ENCODE results near the gene ADCY2. TPM values are rescaled to one million over a fixed set of nuclear protein-coding genes. Genes with fewer than 3 reads are reported as not detected.

Gene ADCY2
- total RNA-seq, 1 experiment from 2014 or later = 17.3 TPM

- DNase-seq = peak; percentile 73
- Histone ChIP-seq H3K36me3 (replicated peaks; ENCODE audit: control insufficient read depth, insufficient read depth, low read length) (peaks cover 9% of the 10 kb centered on the region), H3K4me3 (ENCODE audit: insufficient read depth, low read depth, low read length) (no peak overlapping the region), H3K27me3 (ENCODE audit: control insufficient read depth, insufficient read depth, low read length) (no peaks in the 10 kb centered on the region)
These were observed 366.3 kb downstream of the ADCY2 start for GRCh38 chr5:7762267-7762666.

- H3K36me3 ChIP-seq (replicated peaks; ENCODE audit: control insufficient read depth, insufficient read depth, low read length) = peaks cover 2% of the 10 kb centered on the region; the same call in 1 of the 2 replicates
- H3K4me3 ChIP-seq (ENCODE audit: insufficient read depth, low read depth, low read length) = no peak overlapping the region
- DNase-seq = no peak
- H3K27me3 ChIP-seq (ENCODE audit: control insufficient read depth, insufficient read depth, low read length) = no peaks in the 10 kb centered on the region
These were observed 367.7 kb downstream of the ADCY2 start for GRCh38 chr5:7763621-7764072.

GRCh38 chr5:7764452-7764851 lies 368.5 kb downstream of the ADCY2 start:
- DNase-seq = no peak
- Histone ChIP-seq H3K4me3 (ENCODE audit: insufficient read depth, low read depth, low read length) (no peak overlapping the region), H3K27me3 (ENCODE audit: control insufficient read depth, insufficient read depth, low read length) (no peaks in the 10 kb centered on the region), H3K36me3 (replicated peaks; ENCODE audit: control insufficient read depth, insufficient read depth, low read length) (peaks cover 1% of the 10 kb centered on the region; the same call in 1 of the 2 replicates)

GRCh38 chr5:7770436-7770835 lies 374.5 kb downstream of the ADCY2 start:
- no peak for DNase-seq
- peaks cover 12% of the 10 kb centered on the region for H3K36me3 ChIP-seq (replicated peaks; ENCODE audit: control insufficient read depth, insufficient read depth, low read length)
- H3K27me3 ChIP-seq (ENCODE audit: control insufficient read depth, insufficient read depth, low read length) = no peaks in the 10 kb centered on the region
- H3K4me3 ChIP-seq (ENCODE audit: insufficient read depth, low read depth, low read length) = no peak overlapping the region

- no peak for DNase-seq
- Histone ChIP-seq H3K27me3 (ENCODE audit: control insufficient read depth, insufficient read depth, low read length) (no peaks in the 10 kb centered on the region), H3K36me3 (replicated peaks; ENCODE audit: control insufficient read depth, insufficient read depth, low read length) (peaks cover 11% of the 10 kb centered on the region)
These were observed 376.2 kb downstream of the ADCY2 start for GRCh38 chr5:7772141-7772540.

GRCh38 chr5:7773178-7773577 lies 377.2 kb downstream of the ADCY2 start:
- H3K36me3 ChIP-seq (replicated peaks; ENCODE audit: control insufficient read depth, insufficient read depth, low read length) = peaks cover 14% of the 10 kb centered on the region
- no peak for DNase-seq
- H3K27me3 ChIP-seq (ENCODE audit: control insufficient read depth, insufficient read depth, low read length) = no peaks in the 10 kb centered on the region
- H3K4me3 ChIP-seq (ENCODE audit: insufficient read depth, low read depth, low read length) = no peak overlapping the region

More at GRCh38 chr5:7772141-7772540, 376.2 kb downstream of the ADCY2 start:
- H3K4me3 ChIP-seq (ENCODE audit: insufficient read depth, low read depth, low read length) = no peak overlapping the region

GRCh38 chr5:7776442-7776841 lies 380.5 kb downstream of the ADCY2 start:
- DNase-seq = no peak
- Histone ChIP-seq H3K36me3 (replicated peaks; ENCODE audit: control insufficient read depth, insufficient read depth, low read length) (peaks cover 14% of the 10 kb centered on the region), H3K4me3 (ENCODE audit: insufficient read depth, low read depth, low read length) (no peak overlapping the region), H3K27me3 (ENCODE audit: control insufficient read depth, insufficient read depth, low read length) (no peaks in the 10 kb centered on the region)

- no peak for DNase-seq
- no peak overlapping the region for H3K4me3 ChIP-seq (ENCODE audit: insufficient read depth, low read depth, low read length)
- H3K27me3 ChIP-seq (ENCODE audit: control insufficient read depth, insufficient read depth, low read length) = no peaks in the 10 kb centered on the region
- peaks cover 8% of the 10 kb centered on the region for H3K36me3 ChIP-seq (replicated peaks; ENCODE audit: control insufficient read depth, insufficient read depth, low read length)
These were observed 383.4 kb downstream of the ADCY2 start for GRCh38 chr5:7779019-7780005.

GRCh38 chr5:7781899-7782298 lies 386.0 kb downstream of the ADCY2 start:
- no peak for DNase-seq
- Histone ChIP-seq H3K36me3 (replicated peaks; ENCODE audit: control insufficient read depth, insufficient read depth, low read length) (peaks cover 10% of the 10 kb centered on the region), H3K27me3 (ENCODE audit: control insufficient read depth, insufficient read depth, low read length) (no peaks in the 10 kb centered on the region), H3K4me3 (ENCODE audit: insufficient read depth, low read depth, low read length) (no peak overlapping the region)

- Histone ChIP-seq H3K27me3 (ENCODE audit: control insufficient read depth, insufficient read depth, low read length) (no peaks in the 10 kb centered on the region), H3K36me3 (replicated peaks; ENCODE audit: control insufficient read depth, insufficient read depth, low read length) (peaks cover 5% of the 10 kb centered on the region), H3K4me3 (ENCODE audit: insufficient read depth, low read depth, low read length) (no peak overlapping the region)
- no peak for DNase-seq
These were observed 388.9 kb downstream of the ADCY2 start for GRCh38 chr5:7784683-7785380.

- no peaks in the 10 kb centered on the region for H3K27me3 ChIP-seq (ENCODE audit: control insufficient read depth, insufficient read depth, low read length)
- no peak for DNase-seq
- peaks cover 7% of the 10 kb centered on the region for H3K36me3 ChIP-seq (replicated peaks; ENCODE audit: control insufficient read depth, insufficient read depth, low read length)
- H3K4me3 ChIP-seq (ENCODE audit: insufficient read depth, low read depth, low read length) = no peak overlapping the region
These were observed 391.8 kb downstream of the ADCY2 start for GRCh38 chr5:7787770-7788169.

- H3K36me3 ChIP-seq (replicated peaks; ENCODE audit: control insufficient read depth, insufficient read depth, low read length) = peaks cover 9% of the 10 kb centered on the region
- H3K27me3 ChIP-seq (ENCODE audit: control insufficient read depth, insufficient read depth, low read length) = no peaks in the 10 kb centered on the region
- DNase-seq = no peak
- no peak overlapping the region for H3K4me3 ChIP-seq (ENCODE audit: insufficient read depth, low read depth, low read length)
These were observed 393.6 kb downstream of the ADCY2 start for GRCh38 chr5:7789567-7789966.

- no peak for DNase-seq
- no peak overlapping the region for H3K4me3 ChIP-seq (ENCODE audit: insufficient read depth, low read depth, low read length)
- no peaks in the 10 kb centered on the region for H3K27me3 ChIP-seq (ENCODE audit: control insufficient read depth, insufficient read depth, low read length)
- H3K36me3 ChIP-seq (replicated peaks; ENCODE audit: control insufficient read depth, insufficient read depth, low read length) = peaks cover 4% of the 10 kb centered on the region
These were observed 398.0 kb downstream of the ADCY2 start for GRCh38 chr5:7793895-7794294.

GRCh38 chr5:7794311-7794710 lies 398.4 kb downstream of the ADCY2 start:
- no peaks in the 10 kb centered on the region for H3K27me3 ChIP-seq (ENCODE audit: control insufficient read depth, insufficient read depth, low read length)
- H3K36me3 ChIP-seq (replicated peaks; ENCODE audit: control insufficient read depth, insufficient read depth, low read length) = peaks cover 4% of the 10 kb centered on the region
- H3K4me3 ChIP-seq (ENCODE audit: insufficient read depth, low read depth, low read length) = no peak overlapping the region
- peak; percentile 51 for DNase-seq

GRCh38 chr5:7794823-7795222 lies 398.9 kb downstream of the ADCY2 start:
- Histone ChIP-seq H3K36me3 (replicated peaks; ENCODE audit: control insufficient read depth, insufficient read depth, low read length) (peaks cover 4% of the 10 kb centered on the region), H3K4me3 (ENCODE audit: insufficient read depth, low read depth, low read length) (no peak overlapping the region), H3K27me3 (ENCODE audit: control insufficient read depth, insufficient read depth, low read length) (no peaks in the 10 kb centered on the region)
- no peak for DNase-seq
